Activated T-helper 17 cell treated with anti-CD3 and anti-CD28 coated beads, Interleukin-2, amount 50 U/mL, for 72 hours (primary cell): ENCODE measurements around the gene RPAP2. TPM values are rescaled to one million over a fixed set of nuclear protein-coding genes. Genes with fewer than 3 reads are reported as not detected.
A peak's percentile ranks its signal among the peaks of the same experiment; 100 is the strongest.
"Not testable (repeated sequence)": the region's sequence is repeated elsewhere in the genome, so short reads cannot be mapped to it uniquely, and the experiment has no call there.

Source experiments
- ATAC-seq: fragments of 150-1000 bp; cut with Tn5 transposase; replicated peaks from 2 replicates; pipeline ENCODE4 v1.10.0; 2021; ENCODE audit warnings: mild to moderate bottlenecking, moderate library complexity
- H3K27ac Mint-ChIP-seq: one replicate; pipeline ENCODE4 v1.8.0; 2022; ENCODE audit warnings: mixed read lengths
- H3K27me3 Mint-ChIP-seq: one replicate; pipeline ENCODE4 v1.8.0; 2022; ENCODE audit warnings: mixed read lengths
- H3K36me3 Mint-ChIP-seq: one replicate; pipeline ENCODE4 v1.8.0; 2022; ENCODE audit warnings: low read depth, mild to moderate bottlenecking, mixed read lengths
- H3K4me1 Mint-ChIP-seq: one replicate; pipeline ENCODE4 v1.8.0; 2022; ENCODE audit warnings: mixed read lengths
- H3K4me3 Mint-ChIP-seq: one replicate; pipeline ENCODE4 v1.8.0; 2022; ENCODE audit warnings: mild to moderate bottlenecking, mixed read lengths
- H3K9me3 Mint-ChIP-seq: one replicate; pipeline ENCODE4 v1.8.0; 2022; ENCODE audit warnings: mixed read lengths
- total RNA-seq, 2 donors: library from RNA; stranded (reverse); gene quantifications; one replicate each; pipeline ENCODE4 v1.2.3, GENCODE V29; 2022

The RPAP2 gene
- total RNA-seq, 2 donors from 2014 or later, result 25.6 to 29.0 TPM

DNA sequence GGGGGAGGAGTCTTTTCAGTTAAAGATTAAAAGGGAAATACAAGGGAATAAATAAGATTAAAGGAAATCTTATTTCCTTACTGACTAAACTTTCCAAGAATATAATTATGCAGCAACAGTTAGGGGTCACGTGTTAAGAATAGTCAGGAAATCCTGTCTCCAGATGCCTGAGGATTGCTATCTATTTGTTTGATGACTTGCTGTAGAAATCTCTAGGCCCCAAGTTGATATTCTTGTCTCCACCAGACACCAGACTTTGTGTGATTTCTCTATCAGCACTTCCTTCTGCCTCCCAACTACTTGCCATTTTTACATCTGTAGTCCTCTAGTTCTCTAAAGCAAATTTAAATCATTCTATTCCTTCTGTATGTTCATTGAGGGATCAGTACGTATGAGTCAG lies 77.5 kb downstream of the RPAP2 start:
- no peak overlapping the region for H3K4me3 Mint-ChIP-seq
- no peak for ATAC-seq
- H3K27me3 Mint-ChIP-seq, result no peaks in the 10 kb centered on the region
- peaks cover 6% of the 10 kb centered on the region for H3K4me1 Mint-ChIP-seq
- H3K36me3 Mint-ChIP-seq, result peaks cover 10% of the 10 kb centered on the region
- H3K27ac Mint-ChIP-seq, result no peak overlapping the region
- peaks cover 5% of the 10 kb centered on the region for H3K9me3 Mint-ChIP-seq

- not testable (repeated sequence) for H3K4me3 Mint-ChIP-seq, H3K9me3 Mint-ChIP-seq, H3K27ac Mint-ChIP-seq, ATAC-seq, H3K4me1 Mint-ChIP-seq, H3K27me3 Mint-ChIP-seq
- peaks cover 16% of the 10 kb centered on the region for H3K36me3 Mint-ChIP-seq
These were observed 79.1 kb downstream of the RPAP2 start for GRCh38 chr1:92377991-92378390.

GRCh38 chr1:92380867-92381266 lies 82.0 kb downstream of the RPAP2 start:
- H3K27me3 Mint-ChIP-seq, result no peaks in the 10 kb centered on the region
- no peak for ATAC-seq
- H3K36me3 Mint-ChIP-seq, result peaks cover 32% of the 10 kb centered on the region
- no peak overlapping the region for H3K27ac Mint-ChIP-seq
- peaks cover 5% of the 10 kb centered on the region for H3K9me3 Mint-ChIP-seq
- no peak overlapping the region for H3K4me3 Mint-ChIP-seq
- no peaks in the 10 kb centered on the region for H3K4me1 Mint-ChIP-seq

DNA sequence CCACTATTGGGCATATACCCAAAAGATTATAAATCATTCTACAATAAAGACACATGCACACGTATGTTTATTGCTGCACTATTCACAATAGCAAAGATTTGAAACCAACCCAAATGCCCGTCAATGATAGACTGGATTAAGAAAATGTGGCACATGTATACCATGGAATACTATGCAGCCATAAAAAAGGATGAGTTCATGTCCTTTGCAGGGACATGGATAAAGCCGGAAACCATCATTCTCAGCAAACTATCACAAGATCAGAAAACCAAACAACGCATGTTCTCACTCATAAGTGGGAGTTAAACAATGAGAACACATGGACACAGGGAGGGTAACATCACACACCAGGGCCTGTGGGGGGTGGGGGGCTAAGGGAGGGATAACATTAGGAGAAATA lies 95.1 kb downstream of the RPAP2 start:
- ATAC-seq, H3K4me3 Mint-ChIP-seq, H3K36me3 Mint-ChIP-seq, H3K27me3 Mint-ChIP-seq, H3K4me1 Mint-ChIP-seq, H3K27ac Mint-ChIP-seq: not testable (repeated sequence)
- peaks cover 18% of the 10 kb centered on the region for H3K9me3 Mint-ChIP-seq

DNA sequence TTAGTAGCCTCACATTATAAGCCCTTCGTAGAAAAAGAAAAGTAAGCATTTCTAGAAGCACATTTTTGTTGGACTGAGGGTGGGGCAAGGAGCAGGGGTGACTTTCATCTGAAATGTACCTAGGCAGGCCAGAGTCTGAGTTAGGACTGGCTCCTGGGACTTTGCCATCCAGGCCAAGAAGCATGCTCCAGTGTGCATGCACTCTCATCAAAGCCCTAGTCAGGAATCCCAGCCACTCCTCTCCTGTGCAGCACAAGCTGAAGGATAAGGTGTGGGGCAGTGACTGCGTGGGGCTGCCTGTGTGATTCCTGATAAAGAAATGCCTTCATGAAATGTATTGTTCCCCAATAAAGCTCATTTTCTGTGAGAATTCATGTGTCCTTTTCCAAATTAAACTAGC lies 99.7 kb downstream of the RPAP2 start:
- H3K27ac Mint-ChIP-seq, result no peak overlapping the region
- ATAC-seq, result no peak
- no peaks in the 10 kb centered on the region for H3K27me3 Mint-ChIP-seq
- no peaks in the 10 kb centered on the region for H3K4me1 Mint-ChIP-seq
- no peak overlapping the region for H3K4me3 Mint-ChIP-seq
- H3K36me3 Mint-ChIP-seq, result no peaks in the 10 kb centered on the region
- no peaks in the 10 kb centered on the region for H3K9me3 Mint-ChIP-seq

DNA sequence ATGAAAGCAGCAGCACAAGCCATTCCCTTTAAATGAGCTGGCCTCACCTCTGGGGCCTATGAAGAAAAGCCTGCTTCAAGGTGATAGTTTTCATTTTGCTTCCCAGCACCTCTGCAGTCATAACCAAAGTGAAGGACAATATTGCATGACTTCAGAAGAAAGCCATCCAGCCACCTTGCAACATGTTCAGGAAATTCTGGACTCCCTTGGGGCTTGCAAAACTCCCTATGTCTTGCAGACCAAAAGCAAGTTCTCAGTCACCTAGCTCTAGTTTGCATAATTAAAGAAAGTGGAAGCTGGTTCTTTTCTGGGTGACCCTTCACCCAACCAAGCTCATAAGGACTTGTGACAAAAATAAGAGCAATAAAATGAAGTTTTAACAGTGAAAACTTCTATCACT lies 100.2 kb downstream of the RPAP2 start:
- H3K27me3 Mint-ChIP-seq, result no peaks in the 10 kb centered on the region
- H3K9me3 Mint-ChIP-seq, result peaks cover 2% of the 10 kb centered on the region
- ATAC-seq, result no peak

GRCh38 chr1:92404661-92405060 lies 105.8 kb downstream of the RPAP2 start:
- Mint-ChIP-seq H3K27me3 (no peaks in the 10 kb centered on the region), H3K4me3 (no peak overlapping the region), H3K4me1 (no peaks in the 10 kb centered on the region)

More for the DNA sequence above, 100.2 kb downstream of the RPAP2 start:
- Mint-ChIP-seq H3K4me3 (no peak overlapping the region), H3K27ac (no peak overlapping the region), H3K4me1 (no peaks in the 10 kb centered on the region), H3K36me3 (no peaks in the 10 kb centered on the region)

DNA sequence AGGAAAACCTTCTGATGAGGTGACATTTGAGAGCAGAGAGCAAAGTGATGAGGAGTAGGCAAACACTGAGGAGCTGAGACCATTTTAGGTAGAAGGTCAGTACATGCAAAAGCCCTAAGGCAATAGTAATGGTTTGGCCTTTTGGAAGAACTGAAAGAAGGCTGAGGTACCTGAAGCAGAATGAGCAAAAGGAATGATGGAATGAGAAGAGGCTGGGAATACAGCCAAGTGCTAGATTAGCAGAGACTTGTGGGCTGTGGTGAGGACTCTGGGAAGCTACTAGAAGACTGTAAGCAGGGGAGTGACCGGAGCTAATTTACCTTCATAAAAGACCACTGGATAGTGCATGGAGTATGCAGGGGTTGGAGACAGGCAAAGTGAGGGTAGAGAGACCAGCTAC lies 110.0 kb downstream of the RPAP2 start:
- no peaks in the 10 kb centered on the region for H3K27me3 Mint-ChIP-seq
- H3K36me3 Mint-ChIP-seq, result no peaks in the 10 kb centered on the region
- no peak for ATAC-seq
- no peak overlapping the region for H3K27ac Mint-ChIP-seq
- H3K9me3 Mint-ChIP-seq, result peaks cover 4% of the 10 kb centered on the region
- H3K4me3 Mint-ChIP-seq, result no peak overlapping the region
- H3K4me1 Mint-ChIP-seq, result peaks cover 10% of the 10 kb centered on the region

More at GRCh38 chr1:92404661-92405060, 105.8 kb downstream of the RPAP2 start:
- Mint-ChIP-seq H3K9me3 (peaks cover 4% of the 10 kb centered on the region), H3K27ac (no peak overlapping the region), H3K36me3 (no peaks in the 10 kb centered on the region)
- no peak for ATAC-seq

GRCh38 chr1:92409946-92410549 lies 111.2 kb downstream of the RPAP2 start:
- Mint-ChIP-seq H3K9me3 (no peaks in the 10 kb centered on the region), H3K4me1 (peaks cover 10% of the 10 kb centered on the region), H3K27ac (no peak overlapping the region), H3K27me3 (no peaks in the 10 kb centered on the region), H3K36me3 (no peaks in the 10 kb centered on the region), H3K4me3 (peak overlapping the region; percentile 29)
- ATAC-seq, result peak; percentile 29

DNA sequence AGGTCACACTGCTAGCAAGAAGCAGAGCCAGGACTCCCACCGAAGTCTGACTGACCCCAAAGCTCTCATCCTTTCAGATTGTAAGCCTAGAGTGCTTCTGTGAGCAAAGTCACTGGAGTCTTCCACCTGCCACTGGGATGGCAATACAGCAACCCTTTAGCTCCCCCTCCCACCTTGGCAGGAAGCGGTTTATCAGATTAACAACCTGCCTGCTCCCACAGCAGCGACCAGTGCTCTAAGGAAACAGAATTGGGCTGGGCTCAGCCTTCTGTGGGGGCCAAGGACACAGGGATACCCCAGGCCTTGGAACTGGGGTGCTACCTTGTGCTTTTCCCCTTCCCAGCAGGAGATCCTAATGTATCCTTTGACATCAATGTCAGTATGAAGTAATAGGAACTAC lies 111.8 kb downstream of the RPAP2 start:
- Mint-ChIP-seq H3K4me3 (peak overlapping the region; percentile 29), H3K27ac (no peak overlapping the region), H3K36me3 (no peaks in the 10 kb centered on the region), H3K27me3 (no peaks in the 10 kb centered on the region), H3K4me1 (peaks cover 10% of the 10 kb centered on the region), H3K9me3 (no peaks in the 10 kb centered on the region)
- peak; percentile 74 for ATAC-seq

GRCh38 chr1:92411511-92411910 lies 112.7 kb downstream of the RPAP2 start:
- Mint-ChIP-seq H3K4me1 (peaks cover 10% of the 10 kb centered on the region), H3K27ac (peak overlapping the region; percentile 26)

DNA sequence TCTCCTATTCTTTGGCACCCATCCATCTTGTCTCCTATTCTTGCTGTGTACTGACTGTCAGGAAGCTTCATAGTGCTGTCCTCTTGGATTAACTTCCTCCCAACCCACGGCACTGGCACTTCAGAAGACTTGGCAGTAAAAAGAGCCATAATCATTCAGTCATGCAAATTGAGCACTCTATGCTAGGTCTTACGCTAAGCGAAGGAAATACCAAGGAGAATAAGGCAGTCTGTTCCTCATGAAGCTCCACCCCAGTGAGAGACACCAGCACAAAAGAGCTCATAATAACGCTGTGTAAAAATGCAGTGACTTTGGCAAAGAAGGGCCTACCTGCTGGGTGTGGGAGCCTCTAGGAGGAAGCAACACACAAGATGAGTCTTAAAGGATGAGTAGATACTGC lies 120.8 kb downstream of the RPAP2 start:
- Mint-ChIP-seq H3K4me1 (peaks cover 4% of the 10 kb centered on the region), H3K27me3 (no peaks in the 10 kb centered on the region), H3K36me3 (no peaks in the 10 kb centered on the region), H3K4me3 (no peak overlapping the region), H3K9me3 (no peaks in the 10 kb centered on the region), H3K27ac (no peak overlapping the region)
- ATAC-seq, result no peak

More at GRCh38 chr1:92411511-92411910, 112.7 kb downstream of the RPAP2 start:
- H3K36me3 Mint-ChIP-seq, result no peaks in the 10 kb centered on the region
- H3K27me3 Mint-ChIP-seq, result no peaks in the 10 kb centered on the region
- H3K4me3 Mint-ChIP-seq, result peak overlapping the region; percentile 29
- no peaks in the 10 kb centered on the region for H3K9me3 Mint-ChIP-seq
- ATAC-seq, result peak; percentile 69

DNA sequence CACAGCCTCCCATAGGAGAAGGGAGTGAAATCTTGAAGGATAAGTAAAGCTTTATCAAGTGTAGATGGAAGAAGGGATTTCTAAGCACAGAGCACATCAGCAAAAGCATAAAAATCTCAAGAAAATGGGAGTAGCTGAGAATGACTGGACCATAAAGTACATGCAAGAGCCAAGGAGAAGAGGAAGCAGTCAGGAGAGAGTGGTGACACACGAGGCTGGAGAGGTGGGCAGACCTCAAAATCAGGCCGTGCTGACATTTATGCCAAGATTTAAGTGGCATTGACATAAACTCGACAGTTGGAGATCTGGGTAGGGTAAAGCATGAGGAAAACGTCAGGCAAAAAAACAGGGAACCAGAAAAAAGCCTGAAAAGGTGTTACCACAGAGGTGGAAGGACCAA lies 125.5 kb downstream of the RPAP2 start:
- no peaks in the 10 kb centered on the region for H3K27me3 Mint-ChIP-seq
- no peaks in the 10 kb centered on the region for H3K36me3 Mint-ChIP-seq
- no peaks in the 10 kb centered on the region for H3K4me1 Mint-ChIP-seq
- no peak for ATAC-seq
- H3K27ac Mint-ChIP-seq, result no peak overlapping the region
- no peaks in the 10 kb centered on the region for H3K9me3 Mint-ChIP-seq
- no peak overlapping the region for H3K4me3 Mint-ChIP-seq

DNA sequence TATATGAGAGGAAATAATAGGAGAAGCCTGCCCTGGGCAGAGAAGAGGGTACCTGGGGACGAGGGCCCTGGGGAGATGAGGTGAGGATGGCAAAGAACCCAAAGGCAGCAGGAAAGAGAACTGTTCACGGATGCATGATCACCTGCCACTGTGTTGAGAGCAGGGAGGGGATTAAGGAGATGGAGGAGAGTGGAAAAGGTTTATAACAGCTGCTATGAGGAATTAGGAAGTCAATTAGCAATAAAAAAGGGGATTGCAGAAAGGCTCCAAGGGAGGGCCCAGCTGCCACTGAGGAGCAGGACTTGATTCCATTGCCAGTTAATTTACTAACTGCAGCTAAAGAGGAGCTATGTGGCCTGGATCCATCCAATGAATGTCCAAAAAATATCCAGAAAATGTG lies 126.8 kb downstream of the RPAP2 start:
- ATAC-seq, result no peak
- Mint-ChIP-seq H3K4me1 (no peaks in the 10 kb centered on the region), H3K27ac (no peak overlapping the region), H3K27me3 (no peaks in the 10 kb centered on the region), H3K9me3 (no peaks in the 10 kb centered on the region), H3K36me3 (no peaks in the 10 kb centered on the region), H3K4me3 (no peak overlapping the region)

DNA sequence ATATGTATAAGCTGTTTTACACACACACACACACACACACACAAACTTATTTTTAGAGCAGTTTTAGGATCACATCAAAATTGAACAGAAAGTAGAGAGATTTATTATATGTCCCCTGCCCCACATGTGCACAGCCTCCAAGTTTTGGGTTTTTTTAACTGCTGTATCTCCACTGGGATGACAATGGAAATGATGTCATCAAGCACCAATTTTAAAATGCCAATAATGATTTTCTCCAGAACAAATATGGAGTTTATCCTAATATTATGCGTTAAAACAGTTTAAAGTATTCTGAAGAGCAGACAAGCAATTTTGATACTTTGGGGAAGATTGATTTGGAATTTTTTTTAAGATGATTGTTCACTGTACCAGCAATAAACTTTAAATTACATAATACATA lies 131.2 kb downstream of the RPAP2 start:
- ATAC-seq, result no peak
- H3K4me1 Mint-ChIP-seq, result no peaks in the 10 kb centered on the region
- no peaks in the 10 kb centered on the region for H3K27me3 Mint-ChIP-seq
- no peak overlapping the region for H3K27ac Mint-ChIP-seq
- no peaks in the 10 kb centered on the region for H3K9me3 Mint-ChIP-seq
- H3K36me3 Mint-ChIP-seq, result no peaks in the 10 kb centered on the region
- H3K4me3 Mint-ChIP-seq, result no peak overlapping the region

DNA sequence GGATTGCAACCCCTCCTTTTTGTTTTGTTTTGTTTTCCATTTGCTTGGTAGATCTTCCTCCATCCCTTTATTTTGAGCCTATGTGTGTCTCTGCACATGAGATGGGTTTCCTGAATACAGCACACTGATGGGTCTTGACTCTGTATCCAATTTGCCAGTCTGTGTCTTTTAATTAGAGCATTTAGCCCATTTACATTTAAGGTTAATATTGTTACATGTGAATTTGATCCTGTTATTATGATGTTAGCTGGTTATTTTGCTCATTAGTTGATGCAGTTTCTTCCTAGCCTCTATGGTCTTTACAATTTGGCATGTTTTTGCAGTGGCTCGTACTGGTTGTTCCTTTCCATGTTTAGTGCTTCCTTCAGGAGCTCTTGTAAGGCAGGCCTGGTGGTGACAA lies 135.7 kb downstream of the RPAP2 start:
- not testable (repeated sequence) for H3K27ac Mint-ChIP-seq, H3K36me3 Mint-ChIP-seq, ATAC-seq, H3K27me3 Mint-ChIP-seq, H3K9me3 Mint-ChIP-seq, H3K4me3 Mint-ChIP-seq, H3K4me1 Mint-ChIP-seq
